OCI-LY1 (cell line): ENCODE data around the gene PLCG1.
A peak's percentile ranks its signal among the peaks of the same experiment; 100 is the strongest.

Source experiments
- H2AFZ ChIP-seq: fragments of 200-600 bp; sonication (generic), shearing (Covaris generic); 2 replicates; pipeline ENCODE4 v1.6.0; 2014; ENCODE audit warnings: antibody characterized with exemption, mild to moderate bottlenecking, low read length
- H3F3A ChIP-seq: fragments of 200-600 bp; sonication (generic), shearing (Covaris generic); 2 replicates; pipeline ENCODE4 v1.6.0; 2014; ENCODE audit warnings: mild to moderate bottlenecking, antibody characterized with exemption, low read length, moderate library complexity; ENCODE audit not compliant: insufficient read depth
- H3K27ac ChIP-seq: fragments of 200-600 bp; sonication (generic); 2 replicates; pipeline ENCODE4 v1.5.1; 2014; ENCODE audit warnings: low read length, mixed run types, mild to moderate bottlenecking, low read depth; ENCODE audit not compliant: poor library complexity, severe bottlenecking
- H3K27me3 ChIP-seq: fragments of 200-600 bp; sonication (generic); 2 replicates; pipeline ENCODE4 v1.6.0; 2014; ENCODE audit warnings: antibody characterized with exemption, mild to moderate bottlenecking, low read length, moderate library complexity; ENCODE audit not compliant: insufficient read depth
- H3K36me3 ChIP-seq: fragments of 200-600 bp; sonication (generic); 2 replicates; pipeline ENCODE4 v1.6.1; 2014; ENCODE audit warnings: mild to moderate bottlenecking, antibody characterized with exemption, low read length, moderate library complexity, mixed read lengths; ENCODE audit not compliant: insufficient read depth
- H3K4me1 ChIP-seq: fragments of 200-600 bp; sonication (generic); 2 replicates; pipeline ENCODE4 v1.5.1; 2014; ENCODE audit warnings: mild to moderate bottlenecking, low read length, moderate library complexity; ENCODE audit not compliant: insufficient read depth, severe bottlenecking
- H3K4me2 ChIP-seq: fragments of 200-600 bp; sonication (generic), shearing (Covaris generic); 2 replicates; pipeline ENCODE4 v1.6.1; 2014; ENCODE audit warnings: low read length
- H3K4me3 ChIP-seq: fragments of 200-600 bp; sonication (generic); 2 replicates; pipeline ENCODE4 v1.5.1; 2014; ENCODE audit warnings: low read length, low read depth, mild to moderate bottlenecking, mixed read lengths; ENCODE audit not compliant: poor library complexity, severe bottlenecking
- H3K79me2 ChIP-seq: fragments of 200-600 bp; shearing (Covaris generic); 2 replicates; pipeline ENCODE4 v1.6.1; 2016; ENCODE audit warnings: mixed run types, low read length, mixed read lengths; ENCODE audit not compliant: insufficient read depth
- H3K9ac ChIP-seq: fragments of 200-600 bp; sonication (generic), shearing (Covaris generic); 2 replicates; pipeline ENCODE4 v1.6.1; 2014; ENCODE audit warnings: mild to moderate bottlenecking, low read length, mixed read lengths
- H3K9me2 ChIP-seq: fragments of 200-600 bp; sonication (generic), shearing (Covaris generic); 2 replicates; pipeline ENCODE4 v1.6.1; 2014; ENCODE audit warnings: low read depth, mild to moderate bottlenecking, low read length, mixed read lengths
- H3K9me3 ChIP-seq: fragments of 200-600 bp; shearing (Covaris generic); 2 replicates; pipeline ENCODE4 v1.6.1; 2014; ENCODE audit warnings: low read length, mixed read lengths
- H4K20me1 ChIP-seq: fragments of 200-600 bp; sonication (generic), shearing (Covaris generic); 2 replicates; pipeline ENCODE4 v1.6.0; 2016; ENCODE audit warnings: mild to moderate bottlenecking, low read length; ENCODE audit not compliant: insufficient read depth
- CTCF ChIP-seq: fragments of 200-600 bp; sonication (generic), shearing (Covaris generic); IDR thresholded peaks from 2 replicates; pipeline ENCODE4 v1.5.1; 2017; ENCODE audit warnings: mild to moderate bottlenecking, antibody characterized with exemption, low read length, moderate library complexity, mixed read lengths
- EZH2 ChIP-seq: fragments of 200-600 bp; sonication (generic), shearing (Covaris generic); IDR thresholded peaks from 2 replicates; pipeline ENCODE4 v1.8.0; 2017; ENCODE audit warnings: borderline replicate concordance, mixed run types, mild to moderate bottlenecking, antibody characterized with exemption, low read length, moderate library complexity, mixed read lengths

The PLCG1 gene

GRCh38 chr20:41140226-41141133, 3.1 kb downstream of the PLCG1 start:
- Histone ChIP-seq H3K36me3 (peaks cover 8% of the 10 kb centered on the region; the same call in 1 of the 2 replicates), H3K9me3 (no peaks in the 10 kb centered on the region), H3K9me2 (no peaks in the 10 kb centered on the region), H3K79me2 (peaks cover 40% of the 10 kb centered on the region), H3K4me2 (peak overlapping the region; percentile 67), H4K20me1 (no peaks in the 10 kb centered on the region), H3K27me3 (no peaks in the 10 kb centered on the region), H3K9ac (peak overlapping the region; percentile 22; the same call in 1 of the 2 replicates), H3K4me3 (peak overlapping the region; percentile 81), H3F3A (peaks cover 5% of the 10 kb centered on the region; the same call in 1 of the 2 replicates), H3K4me1 (peaks cover 78% of the 10 kb centered on the region), H2AFZ (no peak overlapping the region), H3K27ac (peak overlapping the region; percentile 79)
- TF ChIP-seq CTCF (no peak), EZH2 (no peak)

DNA sequence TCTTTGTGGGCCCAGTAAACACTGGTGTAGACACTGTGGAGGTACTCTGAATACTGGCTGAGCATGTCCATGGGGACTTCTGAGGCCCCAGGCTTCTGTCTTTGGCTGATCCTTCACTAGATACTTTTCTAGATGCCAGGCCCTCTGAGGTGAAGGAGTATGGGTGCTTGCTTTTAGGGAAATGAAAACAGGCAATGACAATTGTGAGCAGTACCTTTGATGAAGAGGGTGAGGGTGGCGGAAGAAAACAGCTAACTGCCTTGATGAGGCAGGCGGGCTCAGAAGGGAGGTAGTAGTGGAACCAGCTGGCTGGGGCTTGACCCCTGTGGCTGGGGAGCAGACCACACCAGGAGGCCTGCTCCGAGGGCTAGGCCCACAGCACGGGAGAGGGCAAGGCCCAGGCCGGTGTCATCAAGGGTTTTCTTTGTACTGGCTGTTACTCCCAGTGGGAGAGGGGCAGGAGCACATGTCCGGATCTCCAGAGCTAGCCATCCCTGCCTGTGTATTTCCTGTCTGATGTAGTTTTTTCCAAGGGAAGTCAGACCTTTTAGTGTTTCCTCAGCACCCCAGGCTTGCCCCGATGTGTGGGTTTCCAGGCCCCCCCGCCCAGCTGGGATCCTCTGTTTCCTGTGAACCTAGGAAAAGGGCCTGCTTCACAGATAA, 3.9 kb downstream of the PLCG1 start:
- no peaks in the 10 kb centered on the region for H3K27me3 ChIP-seq
- peaks cover 42% of the 10 kb centered on the region for H3K79me2 ChIP-seq
- no peaks in the 10 kb centered on the region for H3K9me2 ChIP-seq
- peaks cover 8% of the 10 kb centered on the region; the same call in 1 of the 2 replicates for H3K36me3 ChIP-seq
- H3K4me1 ChIP-seq: peaks cover 84% of the 10 kb centered on the region
- TF ChIP-seq CTCF (no peak), EZH2 (no peak)
- no peak overlapping the region for H2AFZ ChIP-seq
- peak overlapping the region; percentile 47; the same call in 1 of the 2 replicates for H3K9ac ChIP-seq
- H3K27ac ChIP-seq: peak overlapping the region; percentile 79
- peak overlapping the region; percentile 81 for H3K4me3 ChIP-seq
- H3F3A ChIP-seq: no peaks in the 10 kb centered on the region
- peak overlapping the region; percentile 67 for H3K4me2 ChIP-seq
- H4K20me1 ChIP-seq: no peaks in the 10 kb centered on the region
- H3K9me3 ChIP-seq: no peaks in the 10 kb centered on the region

DNA sequence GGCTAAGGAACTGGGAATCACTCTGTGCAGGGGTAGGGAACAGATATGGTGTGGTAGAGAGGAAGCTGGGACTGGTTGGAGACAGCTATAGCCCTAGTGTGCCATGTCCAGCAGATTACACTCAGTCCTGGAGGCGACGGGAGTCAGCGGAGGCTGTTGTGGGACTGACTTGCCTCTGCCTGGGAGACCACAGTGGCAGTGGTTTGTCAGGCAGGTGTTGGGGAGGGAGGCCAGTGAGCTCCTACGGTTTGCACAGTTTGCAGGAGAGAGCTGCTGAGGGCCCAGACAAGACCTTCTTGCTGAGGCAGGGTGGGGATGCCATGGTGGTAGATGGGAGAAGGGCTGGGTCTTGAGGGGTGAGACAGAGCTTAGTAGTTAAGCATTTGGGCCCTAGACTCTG, 4.9 kb downstream of the PLCG1 start:
- Histone ChIP-seq H3K9me2 (no peaks in the 10 kb centered on the region), H3K79me2 (peaks cover 42% of the 10 kb centered on the region), H3K9ac (no peak overlapping the region; the same call in 1 of the 2 replicates), H3K4me1 (peaks cover 90% of the 10 kb centered on the region), H3F3A (no peaks in the 10 kb centered on the region), H2AFZ (no peak overlapping the region), H3K4me3 (no peak overlapping the region), H3K9me3 (no peaks in the 10 kb centered on the region), H3K4me2 (peak overlapping the region; percentile 67; the same call in 1 of the 2 replicates), H3K27ac (peak overlapping the region; percentile 79), H4K20me1 (no peaks in the 10 kb centered on the region), H3K27me3 (no peaks in the 10 kb centered on the region), H3K36me3 (peaks cover 8% of the 10 kb centered on the region; the same call in 1 of the 2 replicates)
- TF ChIP-seq CTCF (no peak), EZH2 (no peak)
